GM21825 (cell line): Measurements from ENCODE around the gene MRNIP.

Experiments used
- ATAC-seq: cut with Tn5 transposase; IDR thresholded peaks from one replicate; pipeline ENCODE4 v1.9.1; 2021; ENCODE audit warnings: mild to moderate bottlenecking, moderate library complexity; ENCODE audit not compliant: unreplicated experiment

The MRNIP gene

GRCh38 chr5:179858586-179859427 lies at the start of gene MRNIP:
Gene MRNIP (minus strand): TSS chr5:179858817. CDS start chr5:179858796, 21 bp downstream.
- ATAC-seq: peak; percentile 95

DNA sequence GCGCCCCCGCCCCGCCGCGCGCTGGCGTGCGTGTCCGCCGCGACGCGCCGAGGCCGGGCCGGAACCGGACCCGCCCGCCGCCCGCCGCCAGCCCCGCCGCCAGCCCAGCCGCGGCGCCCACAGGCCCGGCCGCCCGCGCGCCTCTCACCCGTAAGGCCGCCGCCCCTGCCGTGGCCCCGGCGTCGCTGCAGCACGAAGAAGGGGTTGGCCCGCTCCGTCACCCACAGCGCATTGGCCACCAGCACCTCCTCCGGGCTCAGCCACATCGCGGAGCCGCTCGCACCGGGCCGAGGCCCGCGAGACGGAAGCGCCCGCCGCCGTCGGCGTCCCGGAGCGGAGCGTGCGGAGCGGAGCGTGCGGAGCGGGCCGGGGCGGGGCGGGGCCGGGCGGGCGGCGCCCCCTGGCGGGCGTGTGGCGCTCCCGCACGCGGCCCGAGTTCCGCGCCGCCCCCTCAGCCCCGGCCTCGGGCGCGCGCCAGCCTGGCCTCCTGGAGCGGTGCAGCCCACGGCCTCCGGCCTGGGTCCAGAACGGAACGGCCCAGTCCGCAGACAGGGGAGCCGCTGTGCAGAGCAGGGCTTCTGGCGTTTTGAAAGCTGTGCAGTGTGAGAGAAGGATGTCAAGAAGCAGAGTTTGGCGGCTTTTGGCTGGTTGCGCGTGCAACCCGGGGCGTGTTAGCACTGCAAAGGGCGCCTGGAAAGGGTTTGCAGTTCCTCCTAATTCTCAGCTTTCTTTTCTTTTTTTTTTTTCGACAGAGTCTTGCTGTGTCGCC lies 49.1 kb upstream of the MRNIP start, which contains the start of gene TBC1D9B:
TBC1D9B (minus strand) TSS at position 342 of the 769 bp plus-strand sequence; CDS start at position 266, 76 bp downstream.
- peak; percentile 90 for ATAC-seq

- ATAC-seq: peak; percentile 19
These were observed 48.4 kb upstream of the MRNIP start for GRCh38 chr5:179906795-179907555.

GRCh38 chr5:179906294-179906794 lies 47.7 kb upstream of the MRNIP start:
- no peak for ATAC-seq

DNA sequence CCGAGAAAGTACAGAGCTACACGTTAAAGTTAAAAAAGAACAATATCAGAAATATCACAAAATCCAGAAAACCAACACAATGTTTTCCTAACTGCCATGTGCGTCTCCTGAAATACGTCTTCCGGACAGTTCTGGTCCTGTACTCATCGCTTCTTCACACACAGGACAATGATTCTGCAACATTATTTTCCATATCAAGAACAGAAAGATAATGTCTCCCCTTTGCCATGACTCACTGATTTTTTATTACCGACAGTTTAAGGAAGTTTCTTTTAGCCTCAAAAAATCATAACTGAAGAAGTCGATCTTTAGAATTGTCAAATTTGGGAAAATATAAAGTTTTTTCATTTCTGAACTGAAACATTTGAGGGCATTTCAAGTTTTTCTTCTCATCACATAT lies 46.5 kb upstream of the MRNIP start:
- ATAC-seq: no peak

DNA sequence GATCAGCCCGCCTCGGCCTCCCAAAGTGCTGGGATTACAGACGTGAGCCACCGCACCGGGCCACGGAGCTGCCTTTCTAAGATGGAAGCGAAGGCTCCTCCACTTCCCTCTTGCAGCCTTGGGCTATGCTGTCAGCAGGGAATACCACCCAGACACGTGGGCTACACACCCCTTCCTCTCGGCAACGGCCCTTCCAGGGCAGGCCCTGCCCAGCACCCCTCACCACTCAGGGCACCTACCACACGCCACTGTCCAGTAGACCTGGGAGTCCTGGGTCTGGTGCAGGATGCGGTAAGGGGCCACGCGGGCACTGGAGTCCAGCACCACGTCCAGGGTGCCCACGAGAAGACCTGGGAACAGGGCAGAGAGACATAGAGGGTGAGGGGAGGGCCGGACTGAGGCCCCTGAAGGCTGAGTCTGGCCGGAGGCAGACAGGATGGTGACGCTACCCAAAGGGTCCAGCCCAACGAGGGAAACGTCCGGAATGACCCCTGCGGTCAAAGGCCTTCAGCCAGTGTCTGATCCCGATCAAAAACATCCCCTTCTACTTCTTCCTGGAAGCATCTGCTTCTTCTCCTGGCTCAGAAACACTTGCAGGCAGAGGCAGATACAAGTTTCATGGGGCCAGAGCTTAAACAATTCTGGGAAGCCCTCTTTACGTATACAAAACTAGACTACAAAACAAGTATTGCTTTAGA lies 46.0 kb upstream of the MRNIP start:
- ATAC-seq: no peak

- ATAC-seq: no peak
These were observed 44.1 kb upstream of the MRNIP start for GRCh38 chr5:179902763-179903158.

GRCh38 chr5:179901915-179902762 lies 43.5 kb upstream of the MRNIP start:
- no peak for ATAC-seq

- no peak for ATAC-seq
These were observed 42.8 kb upstream of the MRNIP start for GRCh38 chr5:179901462-179901861.

- ATAC-seq: no peak
These were observed 42.1 kb upstream of the MRNIP start for GRCh38 chr5:179900711-179901110.

- no peak for ATAC-seq
These were observed 41.6 kb upstream of the MRNIP start for GRCh38 chr5:179900206-179900605.

DNA sequence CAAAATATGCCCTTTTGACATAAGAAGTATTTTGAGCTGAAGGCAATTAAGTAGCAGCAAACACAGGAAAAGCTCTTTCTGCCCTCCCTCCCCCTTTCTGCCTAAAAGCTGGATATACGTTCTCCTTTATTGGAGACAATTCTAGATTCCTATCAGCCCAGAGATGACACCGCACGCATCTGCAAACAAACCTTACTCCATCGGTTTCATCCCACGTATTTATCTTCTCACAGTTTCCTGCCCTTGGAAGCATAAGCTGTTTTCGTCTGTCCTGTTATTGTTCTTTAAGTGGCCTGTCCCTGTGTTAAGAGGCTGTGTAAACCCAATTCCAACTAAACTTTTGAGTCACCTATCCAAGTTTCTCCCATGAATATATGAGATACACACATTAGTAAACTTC lies 37.2 kb upstream of the MRNIP start:
- no peak for ATAC-seq

DNA sequence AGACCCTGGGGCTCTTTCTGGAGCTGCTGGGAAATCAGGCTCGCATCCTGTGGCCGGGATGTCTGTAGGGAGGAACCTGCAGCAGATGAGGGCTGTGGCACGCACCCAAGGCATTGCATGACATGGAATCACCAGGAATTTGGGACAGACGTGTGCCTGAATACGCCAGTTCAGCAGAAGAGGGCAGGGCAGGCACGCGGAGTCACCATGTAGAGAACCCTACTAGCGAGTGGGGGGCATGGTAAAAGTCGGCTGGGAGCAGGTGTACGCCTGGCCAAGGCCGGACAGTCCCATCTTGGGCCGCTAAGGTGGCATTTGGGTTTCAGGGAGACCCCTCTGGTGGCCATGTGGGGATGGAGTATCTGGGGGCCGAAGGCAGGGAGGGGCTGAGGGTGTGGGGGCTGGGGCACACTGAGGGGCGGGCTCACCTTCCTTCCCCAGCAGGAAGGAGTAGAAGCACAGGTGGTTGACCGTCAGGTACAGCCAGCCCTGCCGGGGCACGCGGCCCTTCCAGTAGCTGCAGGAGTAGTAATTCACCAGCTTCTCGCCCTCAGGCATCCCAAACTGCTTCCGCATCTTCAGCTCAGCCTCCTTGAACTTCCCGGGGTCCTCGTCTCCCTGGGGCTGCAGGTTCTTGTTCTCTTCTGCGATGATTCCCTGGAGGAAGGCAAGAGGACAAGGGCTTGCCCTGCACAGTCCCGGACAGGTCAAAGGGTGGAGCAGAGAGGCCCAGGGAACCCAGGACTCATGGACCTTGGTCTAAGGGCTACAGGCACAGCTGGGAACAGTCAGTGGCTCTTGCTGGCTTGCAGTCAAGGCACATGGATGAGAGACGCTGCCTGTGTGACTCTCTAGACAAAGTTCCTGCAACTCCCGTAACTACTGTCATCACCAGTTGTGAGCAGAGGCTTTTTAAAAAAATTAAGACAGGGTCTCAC lies 35.6 kb upstream of the MRNIP start:
- ATAC-seq: no peak

DNA sequence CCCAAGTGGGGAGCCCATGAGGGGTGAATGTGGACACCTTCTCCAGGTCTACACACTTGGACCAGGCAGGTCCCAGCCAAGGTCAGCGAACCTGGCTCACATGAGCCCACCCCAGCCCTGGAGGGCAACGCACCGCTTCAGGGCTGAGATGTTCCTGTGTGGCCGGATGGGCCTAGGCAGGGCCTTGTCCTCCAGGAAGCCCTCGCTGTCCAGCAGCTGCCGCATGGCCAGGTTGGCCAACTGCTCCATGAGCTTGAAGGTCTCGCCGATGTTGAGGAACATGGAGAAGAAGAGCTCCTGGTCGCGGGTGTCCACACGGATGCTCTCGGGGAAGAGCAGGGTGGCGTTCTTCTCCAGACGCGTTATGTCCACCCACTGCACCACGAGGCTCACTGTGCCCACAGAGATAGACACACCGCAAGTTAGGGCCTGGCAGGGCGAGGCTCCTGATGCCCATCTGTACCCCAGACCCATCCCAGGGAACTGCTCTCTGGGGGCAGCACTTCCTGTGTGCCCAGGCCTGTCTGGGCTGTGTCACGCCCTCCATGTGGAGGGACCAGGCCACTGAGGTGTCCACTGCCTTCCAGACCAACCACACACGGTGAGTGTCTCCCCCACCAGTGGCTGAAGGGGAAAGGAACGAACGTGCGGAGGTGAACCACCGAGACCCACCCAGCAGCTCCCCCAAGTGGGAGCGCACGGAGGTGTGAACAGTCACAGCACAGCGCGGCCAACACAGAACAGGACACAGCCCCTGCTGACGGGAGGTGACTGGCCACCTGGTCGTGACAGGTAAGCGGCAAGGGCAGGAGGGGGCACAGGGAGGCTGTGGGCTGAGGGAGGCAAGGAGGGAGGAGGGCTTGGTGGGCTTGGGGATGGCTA lies 34.7 kb upstream of the MRNIP start:
- no peak for ATAC-seq

DNA sequence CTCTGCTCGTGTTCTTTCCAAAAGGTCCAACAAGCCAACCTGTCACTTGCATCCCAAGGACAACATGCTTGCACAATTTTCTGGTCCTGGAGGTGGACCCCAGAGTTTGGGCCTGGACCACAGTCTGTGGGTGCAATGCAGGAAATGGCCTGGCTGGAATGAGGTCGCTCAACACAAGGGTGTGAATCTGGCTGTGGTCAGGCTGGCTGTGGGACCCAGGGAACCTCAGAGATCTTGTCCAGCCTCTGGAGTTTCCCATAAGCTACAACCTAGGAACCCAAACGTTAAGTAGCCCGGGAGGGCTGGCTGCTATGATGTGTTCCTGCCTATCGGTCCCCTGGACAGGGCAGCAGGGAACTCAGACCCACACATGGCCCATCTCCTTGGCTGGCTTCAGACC lies 33.6 kb upstream of the MRNIP start:
- no peak for ATAC-seq

DNA sequence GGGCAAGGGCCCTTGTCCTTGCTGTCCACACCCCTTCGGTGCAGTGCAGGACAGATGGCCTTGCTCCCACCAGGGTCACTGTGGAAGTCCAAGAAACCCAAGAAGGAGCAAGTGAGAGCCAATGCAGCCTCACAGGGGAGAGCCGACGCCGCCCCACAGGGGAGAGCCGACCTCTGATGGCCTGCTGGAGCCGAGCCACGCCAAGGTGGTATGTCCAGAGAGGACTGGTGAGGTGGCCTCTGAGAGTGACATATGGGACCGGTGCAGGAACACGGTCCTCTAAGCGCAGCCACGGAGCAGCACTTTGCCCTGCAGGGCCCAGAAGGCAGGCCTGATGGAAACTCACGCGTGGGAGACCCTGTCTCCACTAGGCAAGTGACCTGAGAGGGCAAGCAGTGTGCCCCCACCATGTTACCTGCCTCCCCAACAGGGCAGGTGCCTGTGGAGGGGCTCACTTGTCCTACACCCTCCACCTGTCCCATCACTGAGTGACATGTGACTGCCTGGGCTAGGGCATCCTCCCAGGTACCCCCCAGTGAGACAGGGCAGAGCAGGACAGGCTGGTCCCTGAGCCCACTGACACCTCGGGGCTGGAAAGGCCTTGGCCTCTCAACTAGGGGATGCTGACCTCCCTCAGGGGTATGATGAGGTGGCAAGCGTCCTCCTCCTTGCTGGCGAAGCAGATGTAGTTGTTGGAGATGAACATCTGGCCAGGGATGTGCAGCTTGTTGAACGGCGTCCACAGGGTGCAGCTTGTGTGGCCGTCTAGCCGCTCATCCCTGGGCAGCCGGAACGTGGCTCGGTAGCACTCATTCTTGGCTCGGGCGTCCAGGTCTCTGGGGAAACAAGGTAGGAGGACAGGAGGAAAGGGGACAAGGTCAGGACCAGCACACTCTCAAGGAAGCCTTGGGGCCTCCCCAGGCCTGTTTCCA lies 32.4 kb upstream of the MRNIP start:
- ATAC-seq: no peak
